GM13976 (cell line): Measurements from ENCODE around the gene RERE.

ENCODE experiments used
- DNase-seq: peaks from one replicate; pipeline ENCODE4 v3.0.0; 2012; ENCODE audit warnings: low spot score
- in situ Hi-C: fragments of 300-500 bp; cut with MboI; formaldehyde crosslinking; loops from one replicate; pipeline ENCODE4 v1.12.0; 2022; ENCODE audit warnings: low sequenced_read_pairs, mixed read lengths, inconsistent platforms; ENCODE audit not compliant: unreplicated experiment
- TF ChIP-seq, protein P1 (sequence below): IDR thresholded peaks from 2 replicates; pipeline ENCODE4 v1.5.1; 2012; ENCODE audit warnings: borderline replicate concordance, mild to moderate bottlenecking; ENCODE audit not compliant: insufficient read depth; ENCODE audit errors: extremely low read depth, missing control alignments, control extremely low read depth

The RERE gene

GRCh38 chr1:8651962-8652361 is 165.5 kb downstream of the RERE start:
- DNase-seq: no peak
- TF ChIP-seq, protein P1, sequence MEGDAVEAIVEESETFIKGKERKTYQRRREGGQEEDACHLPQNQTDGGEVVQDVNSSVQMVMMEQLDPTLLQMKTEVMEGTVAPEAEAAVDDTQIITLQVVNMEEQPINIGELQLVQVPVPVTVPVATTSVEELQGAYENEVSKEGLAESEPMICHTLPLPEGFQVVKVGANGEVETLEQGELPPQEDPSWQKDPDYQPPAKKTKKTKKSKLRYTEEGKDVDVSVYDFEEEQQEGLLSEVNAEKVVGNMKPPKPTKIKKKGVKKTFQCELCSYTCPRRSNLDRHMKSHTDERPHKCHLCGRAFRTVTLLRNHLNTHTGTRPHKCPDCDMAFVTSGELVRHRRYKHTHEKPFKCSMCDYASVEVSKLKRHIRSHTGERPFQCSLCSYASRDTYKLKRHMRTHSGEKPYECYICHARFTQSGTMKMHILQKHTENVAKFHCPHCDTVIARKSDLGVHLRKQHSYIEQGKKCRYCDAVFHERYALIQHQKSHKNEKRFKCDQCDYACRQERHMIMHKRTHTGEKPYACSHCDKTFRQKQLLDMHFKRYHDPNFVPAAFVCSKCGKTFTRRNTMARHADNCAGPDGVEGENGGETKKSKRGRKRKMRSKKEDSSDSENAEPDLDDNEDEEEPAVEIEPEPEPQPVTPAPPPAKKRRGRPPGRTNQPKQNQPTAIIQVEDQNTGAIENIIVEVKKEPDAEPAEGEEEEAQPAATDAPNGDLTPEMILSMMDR: no peak
- in situ Hi-C loops: no loop called here

DNA sequence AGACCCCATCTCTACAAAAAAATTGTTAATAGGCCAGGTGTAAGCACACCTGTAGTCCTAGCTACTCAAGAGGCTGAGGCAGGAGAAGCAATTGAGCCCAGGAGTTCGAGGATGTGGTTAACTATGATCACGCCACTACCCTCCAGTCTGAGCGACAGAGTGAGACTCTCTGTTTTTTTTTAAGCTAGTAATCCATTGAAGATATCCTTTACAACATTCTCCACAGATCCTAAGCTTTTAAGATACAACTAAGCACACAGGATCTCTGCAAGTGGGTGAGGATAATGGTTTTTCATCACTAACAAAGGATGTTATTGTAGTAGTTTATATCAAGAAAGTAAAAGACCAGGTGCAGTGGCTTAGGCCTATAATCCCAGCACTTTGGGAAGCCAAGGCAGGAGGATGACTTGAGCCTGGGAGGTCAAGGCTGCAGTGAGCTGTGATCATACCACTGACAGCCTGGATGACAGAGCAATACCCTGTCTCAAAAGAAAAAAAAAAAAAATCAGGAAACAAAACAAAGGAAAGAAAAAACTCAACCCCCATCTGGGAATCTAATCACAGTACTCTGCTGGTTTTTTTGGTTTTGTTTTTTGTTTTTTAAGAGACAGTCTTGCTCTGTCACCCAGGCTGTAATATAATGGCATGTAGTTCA is 166.1 kb downstream of the RERE start:
- DNase-seq: no peak
- in situ Hi-C loops: no loop called here
- TF ChIP-seq, protein P1: no peak

- no peak for DNase-seq
- TF ChIP-seq, protein P1: no peak
- in situ Hi-C loops: no loop called here
Measured at GRCh38 chr1:8649875-8650274, 167.6 kb downstream of the RERE start.

- in situ Hi-C loops: no loop called here
Measured at GRCh38 chr1:8649027-8649426, 168.4 kb downstream of the RERE start.

DNA sequence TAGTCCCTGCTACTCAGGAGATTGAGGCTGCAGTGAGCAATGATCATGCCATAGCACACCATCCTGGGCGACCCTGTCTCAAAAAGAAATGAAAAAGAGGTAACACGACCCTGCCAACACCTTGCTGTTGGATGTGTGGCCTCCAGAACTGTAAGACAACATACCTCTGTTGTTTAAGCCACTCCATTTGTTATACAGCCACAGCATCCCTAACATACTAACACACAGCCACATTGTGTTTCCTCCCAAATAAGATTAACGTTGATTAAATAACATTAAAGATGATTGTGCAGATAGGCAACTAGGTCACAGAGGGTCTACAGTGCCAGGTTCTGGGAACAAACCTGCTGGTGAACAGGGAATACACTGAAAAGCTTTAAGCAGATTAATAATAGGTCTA is 170.4 kb downstream of the RERE start:
- DNase-seq: no peak
- in situ Hi-C loops: no loop called here
- TF ChIP-seq, protein P1: no peak

More at GRCh38 chr1:8649027-8649426, 168.4 kb downstream of the RERE start:
- DNase-seq: peak; percentile 60
- TF ChIP-seq, protein P1: no peak

DNA sequence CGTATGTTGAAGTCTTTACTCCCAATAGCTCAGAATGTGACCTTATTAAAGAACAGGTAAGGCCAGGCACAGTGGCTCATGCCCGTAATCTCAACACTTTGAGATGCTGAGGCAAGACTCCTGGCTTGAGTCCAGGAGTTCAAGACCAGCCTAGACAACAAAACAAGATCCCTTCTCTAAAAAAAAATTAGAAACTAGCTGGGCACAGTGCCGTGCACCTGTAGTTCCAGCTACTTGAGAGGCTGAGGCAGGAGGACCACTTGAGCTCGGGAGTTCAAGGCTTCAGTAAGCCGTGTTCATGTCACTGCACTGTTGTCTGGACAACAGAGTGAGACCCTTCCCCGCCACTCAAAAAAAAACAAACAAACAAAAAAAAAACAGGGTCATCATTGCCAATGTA is 171.3 kb downstream of the RERE start:
- no peak for DNase-seq
- TF ChIP-seq, protein P1: no peak
- in situ Hi-C loops: no loop called here
